Nephron progenitor cell (in vitro differentiated cells): ENCODE results near the gene HDAC9.

Experiments used
- DNase-seq: peaks from one replicate; pipeline ENCODE4 v3.0.0; 2021
- H3K27ac Mint-ChIP-seq: 2 replicates; pipeline ENCODE4 v1.8.0; 2021; ENCODE audit warnings: mild to moderate bottlenecking, moderate library complexity, mixed read lengths
- H3K27me3 Mint-ChIP-seq: 2 replicates; pipeline ENCODE4 v1.8.0; 2021; ENCODE audit warnings: mild to moderate bottlenecking, low read depth, mixed read lengths; ENCODE audit not compliant: poor library complexity
- H3K36me3 Mint-ChIP-seq: 2 replicates; pipeline ENCODE4 v1.8.0; 2021; ENCODE audit warnings: low read depth, mixed read lengths
- H3K4me1 Mint-ChIP-seq: 2 replicates; pipeline ENCODE4 v1.8.0; 2021; ENCODE audit warnings: mixed read lengths
- H3K4me3 Mint-ChIP-seq: 2 replicates; pipeline ENCODE4 v1.8.0; 2021; ENCODE audit warnings: mild to moderate bottlenecking, moderate library complexity, mixed read lengths
- H3K9me3 Mint-ChIP-seq: 2 replicates; pipeline ENCODE4 v1.8.0; 2021; ENCODE audit warnings: mild to moderate bottlenecking, moderate library complexity, mixed read lengths
- CTCF ChIP-seq: fragments of 200-600 bp; sonication (generic); IDR thresholded peaks from 2 replicates; pipeline ENCODE4 v1.5.0; 2021; ENCODE audit warnings: antibody characterized with exemption

HDAC9 gene

GRCh38 chr7:18849130-18849529, 353.6 kb downstream of the HDAC9 start:
- H3K9me3 Mint-ChIP-seq = peaks cover 12% of the 10 kb centered on the region
- no peak overlapping the region for H3K27ac Mint-ChIP-seq
- H3K4me1 Mint-ChIP-seq = peaks cover 33% of the 10 kb centered on the region
- DNase-seq = no peak
- no peak for TF ChIP-seq CTCF
- H3K4me3 Mint-ChIP-seq = no peak overlapping the region
- H3K36me3 Mint-ChIP-seq = no peaks in the 10 kb centered on the region
- no peaks in the 10 kb centered on the region for H3K27me3 Mint-ChIP-seq

- no peak for TF ChIP-seq CTCF
- Mint-ChIP-seq H3K27me3 (no peaks in the 10 kb centered on the region), H3K36me3 (no peaks in the 10 kb centered on the region), H3K9me3 (peaks cover 6% of the 10 kb centered on the region), H3K4me3 (no peak overlapping the region), H3K27ac (peak overlapping the region; percentile 62), H3K4me1 (peaks cover 5% of the 10 kb centered on the region)
- no peak for DNase-seq
These were observed 360.2 kb downstream of the HDAC9 start for GRCh38 chr7:18855796-18856195.

- no peaks in the 10 kb centered on the region for H3K4me1 Mint-ChIP-seq
- no peak overlapping the region for H3K4me3 Mint-ChIP-seq
- H3K9me3 Mint-ChIP-seq = no peaks in the 10 kb centered on the region
- H3K36me3 Mint-ChIP-seq = no peaks in the 10 kb centered on the region
- TF ChIP-seq CTCF = no peak
- H3K27ac Mint-ChIP-seq = no peak overlapping the region
- H3K27me3 Mint-ChIP-seq = no peaks in the 10 kb centered on the region
- no peak for DNase-seq
These were observed 362.7 kb downstream of the HDAC9 start for GRCh38 chr7:18858232-18858631.

- H3K9me3 Mint-ChIP-seq = no peaks in the 10 kb centered on the region
- no peak for DNase-seq
- TF ChIP-seq CTCF = no peak
- no peaks in the 10 kb centered on the region for H3K27me3 Mint-ChIP-seq
- H3K4me3 Mint-ChIP-seq = no peak overlapping the region
- no peak overlapping the region for H3K27ac Mint-ChIP-seq
- no peaks in the 10 kb centered on the region for H3K36me3 Mint-ChIP-seq
- H3K4me1 Mint-ChIP-seq = peaks cover 9% of the 10 kb centered on the region
These were observed 363.8 kb downstream of the HDAC9 start for GRCh38 chr7:18859318-18859717.

GRCh38 chr7:18860221-18860620, 364.7 kb downstream of the HDAC9 start:
- H3K36me3 Mint-ChIP-seq = peaks cover 4% of the 10 kb centered on the region
- peaks cover 18% of the 10 kb centered on the region for H3K4me1 Mint-ChIP-seq
- no peak for DNase-seq
- H3K27me3 Mint-ChIP-seq = no peaks in the 10 kb centered on the region
- peak overlapping the region; percentile 62 for H3K27ac Mint-ChIP-seq
- no peak overlapping the region for H3K4me3 Mint-ChIP-seq
- no peak for TF ChIP-seq CTCF
- H3K9me3 Mint-ChIP-seq = no peaks in the 10 kb centered on the region

- H3K4me1 Mint-ChIP-seq = peaks cover 20% of the 10 kb centered on the region
- H3K27ac Mint-ChIP-seq = no peak overlapping the region
- H3K27me3 Mint-ChIP-seq = peaks cover 3% of the 10 kb centered on the region
- no peak for DNase-seq
- no peaks in the 10 kb centered on the region for H3K9me3 Mint-ChIP-seq
- TF ChIP-seq CTCF = no peak
- H3K36me3 Mint-ChIP-seq = peaks cover 5% of the 10 kb centered on the region
- H3K4me3 Mint-ChIP-seq = no peak overlapping the region
These were observed 366.1 kb downstream of the HDAC9 start for GRCh38 chr7:18861514-18862118.
